Nephron progenitor cell (in vitro differentiated cells): ENCODE measurements around the gene GCNT1.

Source experiments
- DNase-seq: peaks from one replicate; pipeline ENCODE4 v3.0.0; 2021
- H3K27ac Mint-ChIP-seq: 2 replicates; pipeline ENCODE4 v1.8.0; 2021; ENCODE audit warnings: mild to moderate bottlenecking, moderate library complexity, mixed read lengths
- H3K27me3 Mint-ChIP-seq: 2 replicates; pipeline ENCODE4 v1.8.0; 2021; ENCODE audit warnings: mild to moderate bottlenecking, low read depth, mixed read lengths; ENCODE audit not compliant: poor library complexity
- H3K36me3 Mint-ChIP-seq: 2 replicates; pipeline ENCODE4 v1.8.0; 2021; ENCODE audit warnings: low read depth, mixed read lengths
- H3K4me1 Mint-ChIP-seq: 2 replicates; pipeline ENCODE4 v1.8.0; 2021; ENCODE audit warnings: mixed read lengths
- H3K4me3 Mint-ChIP-seq: 2 replicates; pipeline ENCODE4 v1.8.0; 2021; ENCODE audit warnings: mild to moderate bottlenecking, moderate library complexity, mixed read lengths
- H3K9me3 Mint-ChIP-seq: 2 replicates; pipeline ENCODE4 v1.8.0; 2021; ENCODE audit warnings: mild to moderate bottlenecking, moderate library complexity, mixed read lengths
- CTCF ChIP-seq: fragments of 200-600 bp; sonication (generic); IDR thresholded peaks from 2 replicates; pipeline ENCODE4 v1.5.0; 2021; ENCODE audit warnings: antibody characterized with exemption

The GCNT1 gene

GRCh38 chr9:76438841-76439588 is 20.0 kb upstream of the GCNT1 start:
- H3K4me3 Mint-ChIP-seq = no peak overlapping the region
- H3K27me3 Mint-ChIP-seq = no peaks in the 10 kb centered on the region
- H3K4me1 Mint-ChIP-seq = no peaks in the 10 kb centered on the region
- TF ChIP-seq CTCF = no peak
- H3K27ac Mint-ChIP-seq = no peak overlapping the region
- DNase-seq = no peak
- H3K9me3 Mint-ChIP-seq = peaks cover 24% of the 10 kb centered on the region
- H3K36me3 Mint-ChIP-seq = peaks cover 4% of the 10 kb centered on the region

GRCh38 chr9:76441551-76442322 is 17.2 kb upstream of the GCNT1 start:
- no peaks in the 10 kb centered on the region for H3K27me3 Mint-ChIP-seq
- no peak overlapping the region for H3K4me3 Mint-ChIP-seq
- no peaks in the 10 kb centered on the region for H3K4me1 Mint-ChIP-seq
- H3K27ac Mint-ChIP-seq = peak overlapping the region; percentile 92
- no peak for DNase-seq
- H3K36me3 Mint-ChIP-seq = peaks cover 4% of the 10 kb centered on the region
- TF ChIP-seq CTCF = no peak
- peaks cover 15% of the 10 kb centered on the region for H3K9me3 Mint-ChIP-seq

GRCh38 chr9:76443887-76444286 is 15.1 kb upstream of the GCNT1 start:
- no peak for TF ChIP-seq CTCF
- H3K4me3 Mint-ChIP-seq = no peak overlapping the region
- DNase-seq = no peak
- no peaks in the 10 kb centered on the region for H3K27me3 Mint-ChIP-seq
- H3K27ac Mint-ChIP-seq = no peak overlapping the region
- H3K9me3 Mint-ChIP-seq = peaks cover 15% of the 10 kb centered on the region
- H3K36me3 Mint-ChIP-seq = peaks cover 4% of the 10 kb centered on the region
- H3K4me1 Mint-ChIP-seq = no peaks in the 10 kb centered on the region

- DNase-seq = no peak
- no peak overlapping the region for H3K4me3 Mint-ChIP-seq
- no peak for TF ChIP-seq CTCF
- no peak overlapping the region for H3K27ac Mint-ChIP-seq
- H3K4me1 Mint-ChIP-seq = no peaks in the 10 kb centered on the region
- peaks cover 15% of the 10 kb centered on the region for H3K9me3 Mint-ChIP-seq
- peaks cover 7% of the 10 kb centered on the region for H3K36me3 Mint-ChIP-seq
- H3K27me3 Mint-ChIP-seq = no peaks in the 10 kb centered on the region
Measured at GRCh38 chr9:76444322-76444929, 14.6 kb upstream of the GCNT1 start.

- Mint-ChIP-seq H3K4me3 (no peak overlapping the region), H3K27ac (no peak overlapping the region), H3K4me1 (no peaks in the 10 kb centered on the region)
Measured at GRCh38 chr9:76445976-76446375, 13.0 kb upstream of the GCNT1 start.

More at GRCh38 chr9:76445976-76446375, 13.0 kb upstream of the GCNT1 start:
- H3K36me3 Mint-ChIP-seq = peaks cover 8% of the 10 kb centered on the region
- no peak for DNase-seq
- peaks cover 20% of the 10 kb centered on the region for H3K9me3 Mint-ChIP-seq
- H3K27me3 Mint-ChIP-seq = no peaks in the 10 kb centered on the region
- TF ChIP-seq CTCF = no peak
